ENCODE results near the gene DNAH14. TPM values are rescaled to one million over a fixed set of nuclear protein-coding genes. Genes with fewer than 3 reads are reported as not detected.
A peak's percentile ranks its signal among the peaks of the same experiment; 100 is the strongest.
"Not testable (repeated sequence)": the region's sequence is repeated elsewhere in the genome, so short reads cannot be mapped to it uniquely, and the experiment has no call there.

Gene DNAH14
- total and polyA plus RNA-seq, 5 donors, result 3.4 to 10.1 (median 8.6) TPM

GRCh38 chr1:224922404-224923164 lies 6.9 kb upstream of the DNAH14 start:
- WGBS, result 35% methylated on average over 5 of the region's 5 CpGs
- ATAC-seq (peak; percentile 49 to 55), DNase-seq (no peak)
- H3K4me3 ChIP-seq (ENCODE audit: low read length), result no peak overlapping the region
- H3K9me3 ChIP-seq (ENCODE audit: control insufficient read depth, low read length), result no peaks in the 10 kb centered on the region
- no peaks in the 10 kb centered on the region for H3K4me1 ChIP-seq (ENCODE audit: control insufficient read depth, insufficient read depth, low read length)
- H3K27ac ChIP-seq (ENCODE audit: low read length), result no peak overlapping the region
- no peaks in the 10 kb centered on the region for H3K27me3 ChIP-seq (ENCODE audit: control insufficient read depth, insufficient read depth)
- intact Hi-C loops (cut with DNase I), result loop anchor here in 3 of 4 donors (5.0 kb wide), 2 partner anchors 405 to 410 kb away; no protein-coding TSS in a partner anchor

DNA sequence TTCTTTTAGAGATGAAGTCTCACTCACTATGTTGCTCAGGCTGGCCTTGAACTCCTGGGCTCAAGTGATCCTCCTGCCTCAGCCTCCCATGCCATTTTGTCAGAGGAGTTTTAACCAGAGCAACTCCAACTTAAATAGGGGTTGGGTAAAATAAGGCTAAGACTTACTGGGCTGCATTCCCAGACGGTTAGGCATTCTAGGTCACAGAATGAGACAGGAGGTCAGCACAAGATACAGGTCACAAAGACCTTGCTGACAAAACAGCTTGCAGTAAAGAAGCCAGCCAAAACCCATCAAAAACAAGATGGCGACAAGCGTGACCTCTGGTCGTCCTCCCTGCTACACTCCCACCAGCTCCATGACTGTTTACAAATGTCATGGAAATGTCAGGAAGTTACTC lies 5.7 kb upstream of the DNAH14 start:
- 49% methylated on average over 4 of the region's 4 CpGs for WGBS
- no peak for ATAC-seq
- no peaks in the 10 kb centered on the region for H3K27me3 ChIP-seq (ENCODE audit: control insufficient read depth, insufficient read depth)
- H3K4me3 ChIP-seq (ENCODE audit: low read length), result no peak overlapping the region
- H3K4me1 ChIP-seq (ENCODE audit: control insufficient read depth, insufficient read depth, low read length), result no peaks in the 10 kb centered on the region
- H3K9me3 ChIP-seq (ENCODE audit: control insufficient read depth, low read length), result no peaks in the 10 kb centered on the region
- no peak for DNase-seq
- intact Hi-C loops (cut with DNase I), result loop anchor here in 3 of 4 donors (5.0 kb wide), 2 partner anchors 406 to 411 kb away; no protein-coding TSS in a partner anchor
- no peak overlapping the region for H3K27ac ChIP-seq (ENCODE audit: low read length)

- WGBS, result 91% methylated on average over 3 of the region's 3 CpGs
- intact Hi-C loops (cut with DNase I), result not testable (repeated sequence)
Measured at GRCh38 chr1:224927631-224928030, 1.8 kb upstream of the DNAH14 start.

DNA sequence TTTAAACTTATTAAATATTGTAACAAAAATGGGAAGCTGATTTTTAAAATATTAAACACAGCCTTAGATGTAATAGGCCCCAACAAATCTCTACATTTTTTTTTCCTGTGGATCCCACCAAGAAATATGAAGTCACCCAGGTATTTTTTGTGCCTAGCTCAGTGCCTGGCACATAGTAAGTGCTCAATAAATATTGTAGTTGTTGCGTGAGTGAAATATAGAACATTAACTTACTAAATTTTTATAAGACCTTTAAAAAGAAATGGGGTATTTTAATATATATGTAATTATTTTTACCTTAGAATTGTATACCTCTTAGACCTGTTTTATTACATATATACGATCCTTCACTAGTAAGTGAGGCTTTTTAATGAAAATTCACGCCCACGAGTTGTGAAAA lies 569 bp upstream of the DNAH14 start:
- intact Hi-C loops (cut with DNase I), result no loop called here
- WGBS, result 82% methylated on average over 4 of the region's 4 CpGs
- DNase-seq (no peak), ATAC-seq (no peak)
- no peaks in the 10 kb centered on the region for H3K27me3 ChIP-seq (ENCODE audit: control insufficient read depth, insufficient read depth)
- H3K4me1 ChIP-seq (ENCODE audit: control insufficient read depth, insufficient read depth, low read length), result no peaks in the 10 kb centered on the region
- H3K4me3 ChIP-seq (ENCODE audit: low read length), result no peak overlapping the region
- no peaks in the 10 kb centered on the region for H3K9me3 ChIP-seq (ENCODE audit: control insufficient read depth, low read length)
- no peak overlapping the region for H3K27ac ChIP-seq (ENCODE audit: low read length)

More at GRCh38 chr1:224927631-224928030, 1.8 kb upstream of the DNAH14 start:
- H3K27me3 ChIP-seq (ENCODE audit: control insufficient read depth, insufficient read depth); H3K4me3 ChIP-seq (ENCODE audit: low read length); DNase-seq; H3K4me1 ChIP-seq (ENCODE audit: control insufficient read depth, insufficient read depth, low read length); ATAC-seq; H3K27ac ChIP-seq (ENCODE audit: low read length); H3K9me3 ChIP-seq (ENCODE audit: control insufficient read depth, low read length): not testable (repeated sequence)

DNA sequence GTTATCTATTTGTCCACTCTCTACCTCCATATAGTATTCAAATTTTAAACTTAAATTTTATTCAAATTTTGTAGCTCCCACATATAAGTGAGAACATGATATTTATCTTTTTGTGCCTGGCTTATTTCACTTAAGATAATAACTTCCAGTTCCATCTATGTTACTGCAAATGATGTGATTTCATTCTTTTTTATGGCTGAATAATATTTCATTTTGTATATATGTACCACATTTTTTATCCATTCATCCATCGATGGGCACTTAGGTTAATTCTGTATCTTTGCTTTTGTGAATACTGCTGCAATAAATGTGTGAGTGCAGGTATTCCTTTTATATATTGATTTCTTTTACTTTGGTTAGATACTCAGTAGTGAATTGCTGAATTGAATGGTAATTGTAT lies 2.1 kb downstream of the DNAH14 start:
- intact Hi-C loops (cut with DNase I), result no loop called here
- Histone ChIP-seq H3K4me1 (ENCODE audit: control insufficient read depth, insufficient read depth, low read length) (no peaks in the 10 kb centered on the region), H3K27me3 (ENCODE audit: control insufficient read depth, insufficient read depth) (no peaks in the 10 kb centered on the region), H3K9me3 (ENCODE audit: control insufficient read depth, low read length) (no peaks in the 10 kb centered on the region), H3K27ac (ENCODE audit: low read length) (no peak overlapping the region), H3K4me3 (ENCODE audit: low read length) (no peak overlapping the region)
- ATAC-seq (no peak), DNase-seq (no peak)
- 96% methylated on average over 1 of the region's 1 CpG for WGBS

- Histone ChIP-seq H3K4me1 (ENCODE audit: control insufficient read depth, insufficient read depth, low read length) (no peaks in the 10 kb centered on the region), H3K9me3 (ENCODE audit: control insufficient read depth, low read length) (no peaks in the 10 kb centered on the region), H3K27ac (ENCODE audit: low read length) (no peak overlapping the region), H3K27me3 (ENCODE audit: control insufficient read depth, insufficient read depth) (no peaks in the 10 kb centered on the region), H3K4me3 (ENCODE audit: low read length) (no peak overlapping the region)
- ATAC-seq, result no peak
- 89% methylated on average over 1 of the region's 1 CpG for WGBS
- DNase-seq, result no peak
- intact Hi-C loops (cut with DNase I), result no loop called here
Measured at GRCh38 chr1:224932607-224933249, 3.3 kb downstream of the DNAH14 start.

- no peak overlapping the region for H3K4me3 ChIP-seq (ENCODE audit: low read length)
- no peak for ATAC-seq
- DNase-seq, result no peak
- H3K27me3 ChIP-seq (ENCODE audit: control insufficient read depth, insufficient read depth), result no peaks in the 10 kb centered on the region
- H3K9me3 ChIP-seq (ENCODE audit: control insufficient read depth, low read length), result no peaks in the 10 kb centered on the region
- H3K27ac ChIP-seq (ENCODE audit: low read length), result no peak overlapping the region
- intact Hi-C loops (cut with DNase I), result no loop called here
- no peaks in the 10 kb centered on the region for H3K4me1 ChIP-seq (ENCODE audit: control insufficient read depth, insufficient read depth, low read length)
- WGBS, result 94% methylated on average over 4 of the region's 4 CpGs
Measured at GRCh38 chr1:224933584-224933983, 4.1 kb downstream of the DNAH14 start.

- H3K9me3 ChIP-seq (ENCODE audit: control insufficient read depth, low read length), result no peaks in the 10 kb centered on the region
Measured at GRCh38 chr1:224938652-224939051, 9.2 kb downstream of the DNAH14 start.

DNA sequence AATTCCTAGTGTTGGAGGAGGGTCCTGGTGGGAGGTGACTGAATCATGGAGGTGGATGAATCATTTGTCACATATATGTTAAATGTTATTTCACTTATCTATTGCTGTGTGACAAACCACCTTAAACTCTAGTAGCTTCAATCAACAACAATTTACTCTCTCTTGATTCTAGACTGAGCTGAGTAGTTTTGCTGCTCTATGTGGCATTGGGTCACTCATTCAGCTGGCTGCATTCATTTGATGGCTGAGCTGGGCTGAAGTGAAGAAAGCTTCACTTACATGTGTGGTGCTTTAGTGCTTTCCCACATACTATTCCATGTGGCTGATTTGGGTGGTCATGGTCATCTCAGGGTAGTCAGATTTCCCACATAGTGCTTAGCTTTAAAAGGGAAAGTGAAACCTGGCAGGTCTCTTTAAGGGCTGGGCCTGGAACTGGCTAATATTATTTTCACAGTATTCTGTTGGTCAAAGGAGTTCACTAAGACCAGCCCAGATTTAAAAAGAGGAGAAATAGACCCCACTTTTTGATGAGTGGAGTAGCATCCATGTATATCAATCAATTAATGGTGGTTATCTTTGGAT lies 10.5 kb downstream of the DNAH14 start:
- H3K4me3 ChIP-seq (ENCODE audit: low read length), result no peak overlapping the region
- H3K9me3 ChIP-seq (ENCODE audit: control insufficient read depth, low read length), result no peaks in the 10 kb centered on the region
- DNase-seq (no peak), ATAC-seq (no peak)
- H3K27me3 ChIP-seq (ENCODE audit: control insufficient read depth, insufficient read depth), result no peaks in the 10 kb centered on the region
- no peaks in the 10 kb centered on the region for H3K4me1 ChIP-seq (ENCODE audit: control insufficient read depth, insufficient read depth, low read length)
- intact Hi-C loops (cut with DNase I), result no loop called here
- no peak overlapping the region for H3K27ac ChIP-seq (ENCODE audit: low read length)

More at GRCh38 chr1:224938652-224939051, 9.2 kb downstream of the DNAH14 start:
- no peaks in the 10 kb centered on the region for H3K27me3 ChIP-seq (ENCODE audit: control insufficient read depth, insufficient read depth)
- DNase-seq, result no peak
- WGBS, result 93% methylated on average over 4 of the region's 4 CpGs
- no peak for ATAC-seq
- H3K4me3 ChIP-seq (ENCODE audit: low read length), result no peak overlapping the region
- no peak overlapping the region for H3K27ac ChIP-seq (ENCODE audit: low read length)
- intact Hi-C loops (cut with DNase I), result no loop called here
- H3K4me1 ChIP-seq (ENCODE audit: control insufficient read depth, insufficient read depth, low read length), result no peaks in the 10 kb centered on the region

DNA sequence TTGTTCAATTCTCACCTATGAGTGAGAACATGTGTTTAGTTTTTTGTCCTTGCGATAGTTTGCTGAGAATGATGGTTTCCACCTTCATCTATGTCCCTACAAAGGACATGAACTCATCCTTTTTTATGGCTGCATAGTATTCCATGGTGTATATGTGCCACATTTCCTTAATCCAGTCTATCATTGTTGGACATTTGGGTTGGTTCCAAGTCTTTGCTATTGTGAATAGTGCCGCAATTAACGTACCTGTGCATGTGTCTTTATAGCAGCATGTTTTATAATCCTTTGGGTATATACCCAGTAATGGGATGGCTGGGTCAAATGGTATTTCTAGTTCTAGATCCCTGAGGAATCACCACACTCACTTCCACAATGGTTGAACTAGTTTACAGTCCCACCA lies 11.3 kb downstream of the DNAH14 start:
- intact Hi-C loops (cut with DNase I); H3K27me3 ChIP-seq (ENCODE audit: control insufficient read depth, insufficient read depth); H3K9me3 ChIP-seq (ENCODE audit: control insufficient read depth, low read length); H3K4me3 ChIP-seq (ENCODE audit: low read length); H3K27ac ChIP-seq (ENCODE audit: low read length); H3K4me1 ChIP-seq (ENCODE audit: control insufficient read depth, insufficient read depth, low read length); DNase-seq; ATAC-seq: not testable (repeated sequence)
- 94% methylated on average over 3 of the region's 3 CpGs for WGBS

GRCh38 chr1:224945651-224946348 lies 16.3 kb downstream of the DNAH14 start:
- H3K4me1 ChIP-seq (ENCODE audit: control insufficient read depth, insufficient read depth, low read length); H3K9me3 ChIP-seq (ENCODE audit: control insufficient read depth, low read length); DNase-seq; H3K27ac ChIP-seq (ENCODE audit: low read length); ATAC-seq; H3K4me3 ChIP-seq (ENCODE audit: low read length); H3K27me3 ChIP-seq (ENCODE audit: control insufficient read depth, insufficient read depth); intact Hi-C loops (cut with DNase I): not testable (repeated sequence)
- WGBS, result 83% methylated on average over 10 of the region's 10 CpGs
